ENCODE measurements around the gene TLL2. TPM values are rescaled to one million over a fixed set of nuclear protein-coding genes. Genes with fewer than 3 reads are reported as not detected.

The TLL2 gene
- total and polyA plus RNA-seq, 4 donors = 0.07 to 0.23 (median 0.10) TPM

DNA sequence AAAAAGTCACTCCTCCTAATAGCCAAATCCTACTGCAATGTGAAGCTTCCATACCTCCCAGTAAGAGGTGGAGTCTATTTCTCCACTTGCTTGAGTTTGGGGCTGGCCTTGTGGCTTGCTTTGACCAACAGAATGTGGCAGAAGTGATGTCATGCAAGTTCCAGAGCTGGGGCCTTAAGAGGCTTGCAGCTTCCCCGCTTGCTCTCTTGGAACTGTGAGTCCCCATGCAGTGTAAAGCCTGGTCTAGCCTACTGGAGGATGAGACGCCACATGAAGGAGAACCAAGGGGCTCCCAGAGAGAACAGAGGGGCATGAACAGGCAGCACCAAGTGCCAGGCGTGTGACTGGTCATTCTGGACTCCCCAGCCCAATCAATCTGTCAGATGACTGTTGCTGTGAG lies 96.3 kb downstream of the TLL2 start:
- H3K9me3 ChIP-seq (ENCODE audit: control insufficient read depth in 4 of 4, insufficient read depth in 3 of 4, low read length in 3 of 4) = peaks cover 0 to 2% (median 0%) of the 10 kb centered on the region in 4 donors
- no peaks in the 10 kb centered on the region for H3K36me3 ChIP-seq (ENCODE audit: control insufficient read depth in 4 of 4, insufficient read depth in 4 of 4, low read length in 4 of 4)
- TF ChIP-seq, protein P1, sequence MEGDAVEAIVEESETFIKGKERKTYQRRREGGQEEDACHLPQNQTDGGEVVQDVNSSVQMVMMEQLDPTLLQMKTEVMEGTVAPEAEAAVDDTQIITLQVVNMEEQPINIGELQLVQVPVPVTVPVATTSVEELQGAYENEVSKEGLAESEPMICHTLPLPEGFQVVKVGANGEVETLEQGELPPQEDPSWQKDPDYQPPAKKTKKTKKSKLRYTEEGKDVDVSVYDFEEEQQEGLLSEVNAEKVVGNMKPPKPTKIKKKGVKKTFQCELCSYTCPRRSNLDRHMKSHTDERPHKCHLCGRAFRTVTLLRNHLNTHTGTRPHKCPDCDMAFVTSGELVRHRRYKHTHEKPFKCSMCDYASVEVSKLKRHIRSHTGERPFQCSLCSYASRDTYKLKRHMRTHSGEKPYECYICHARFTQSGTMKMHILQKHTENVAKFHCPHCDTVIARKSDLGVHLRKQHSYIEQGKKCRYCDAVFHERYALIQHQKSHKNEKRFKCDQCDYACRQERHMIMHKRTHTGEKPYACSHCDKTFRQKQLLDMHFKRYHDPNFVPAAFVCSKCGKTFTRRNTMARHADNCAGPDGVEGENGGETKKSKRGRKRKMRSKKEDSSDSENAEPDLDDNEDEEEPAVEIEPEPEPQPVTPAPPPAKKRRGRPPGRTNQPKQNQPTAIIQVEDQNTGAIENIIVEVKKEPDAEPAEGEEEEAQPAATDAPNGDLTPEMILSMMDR (IDR thresholded peaks at IDR 0.05; ENCODE audit: control extremely low read depth, extremely low read depth) = no peak
- no peak for ATAC-seq (ENCODE audit: insufficient read depth, low FRiP score)
- no peak overlapping the region for H3K9ac ChIP-seq (ENCODE audit: insufficient read depth in 1 of 2, low read length in 2 of 2)
- peaks cover 0 to 39% (median 7%) of the 10 kb centered on the region in 5 donors for H3K4me1 ChIP-seq (ENCODE audit: control insufficient read depth in 5 of 5, insufficient read depth in 5 of 5, low read length in 5 of 5)
- no peak overlapping the region for H3K4me3 ChIP-seq
- H3K27ac ChIP-seq (ENCODE audit: low read depth in 1 of 2, low read length in 1 of 2) = no peak overlapping the region
- peak; percentile 44 to 56 (median 44) for DNase-seq
- WGBS, 2 donors = 86 to 91% methylated on average over 3 of the region's 3 CpGs
- H3K27me3 ChIP-seq (ENCODE audit: control insufficient read depth in 3 of 3, insufficient read depth in 3 of 3, low read length in 2 of 3) = no peaks in the 10 kb centered on the region

DNA sequence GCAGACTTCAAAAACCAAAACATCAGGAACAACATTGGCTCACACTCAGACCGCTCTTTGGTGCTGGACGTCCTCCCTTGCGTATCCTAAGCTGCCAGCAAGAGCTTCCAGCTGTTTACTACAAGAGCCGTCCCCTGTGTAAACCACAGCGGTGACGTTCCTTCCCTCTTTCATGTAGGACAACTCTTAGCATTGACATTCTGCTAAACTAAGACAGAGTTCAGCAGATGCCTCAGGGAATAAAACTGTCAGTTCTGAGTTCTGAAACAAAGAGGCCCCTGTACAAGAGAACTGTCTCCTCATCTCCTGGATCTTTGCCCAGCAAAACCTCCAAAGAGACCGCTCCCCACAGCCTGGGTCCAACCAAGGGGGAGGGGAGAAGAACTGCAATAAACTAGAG lies 97.1 kb downstream of the TLL2 start:
- Histone ChIP-seq H3K27me3 (ENCODE audit: control insufficient read depth in 3 of 3, insufficient read depth in 3 of 3, low read length in 2 of 3) (no peaks in the 10 kb centered on the region), H3K9ac (ENCODE audit: insufficient read depth in 1 of 2, low read length in 2 of 2) (no peak overlapping the region), H3K4me1 (ENCODE audit: control insufficient read depth in 5 of 5, insufficient read depth in 5 of 5, low read length in 5 of 5) (peaks cover 0 to 31% (median 7%) of the 10 kb centered on the region in 5 donors), H3K4me3 (no peak overlapping the region), H3K36me3 (ENCODE audit: control insufficient read depth in 4 of 4, insufficient read depth in 4 of 4, low read length in 4 of 4) (no peaks in the 10 kb centered on the region), H3K9me3 (ENCODE audit: control insufficient read depth in 4 of 4, insufficient read depth in 3 of 4, low read length in 3 of 4) (peaks cover 0 to 2% (median 0%) of the 10 kb centered on the region in 4 donors), H3K27ac (ENCODE audit: low read depth in 1 of 2, low read length in 1 of 2) (no peak overlapping the region)
- TF ChIP-seq, protein P1 (IDR thresholded peaks at IDR 0.05; ENCODE audit: control extremely low read depth, extremely low read depth) = no peak
- peak; percentile 92 to 99 (median 96) for DNase-seq
- WGBS, 2 donors = 39 to 52% methylated on average over 7 of the region's 7 CpGs
- no peak for ATAC-seq (ENCODE audit: insufficient read depth, low FRiP score)

DNA sequence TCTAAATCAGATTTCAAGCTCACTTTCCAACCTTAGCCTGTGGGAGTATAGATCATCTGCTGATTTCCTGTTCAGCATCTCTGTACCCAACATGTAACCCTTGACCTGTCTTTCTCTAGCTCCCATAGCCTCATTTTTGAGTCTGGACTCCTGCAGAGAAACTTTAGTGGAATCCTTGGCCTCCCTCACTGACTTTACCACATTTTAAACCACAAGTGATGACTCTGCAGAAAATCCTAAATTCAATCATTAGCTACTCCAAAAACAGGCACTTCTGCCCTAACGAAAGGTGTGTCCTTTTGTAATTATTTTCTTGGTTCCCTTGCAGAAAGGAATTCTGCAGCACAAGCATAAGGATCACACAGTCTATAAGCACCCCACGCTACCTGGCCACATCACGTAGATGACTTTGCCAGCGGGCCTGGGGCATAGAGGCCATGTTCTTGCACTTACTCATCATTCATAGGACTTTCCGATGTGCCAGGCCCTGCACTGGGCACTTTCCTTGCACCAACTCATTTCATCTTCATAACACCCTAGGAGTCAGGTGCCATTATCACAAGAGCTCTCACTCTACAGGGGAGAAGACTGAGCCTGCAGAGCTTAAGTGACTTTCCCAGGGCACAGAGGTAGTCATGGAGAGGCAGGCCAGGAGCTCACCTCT lies 97.7 kb downstream of the TLL2 start:
- ATAC-seq (ENCODE audit: insufficient read depth, low FRiP score) = no peak
- Histone ChIP-seq H3K27ac (ENCODE audit: low read depth in 1 of 2, low read length in 1 of 2) (no peak overlapping the region), H3K9me3 (ENCODE audit: control insufficient read depth in 4 of 4, insufficient read depth in 3 of 4, low read length in 3 of 4) (peaks cover 0 to 2% (median 0%) of the 10 kb centered on the region in 4 donors), H3K27me3 (ENCODE audit: control insufficient read depth in 3 of 3, insufficient read depth in 3 of 3, low read length in 2 of 3) (no peaks in the 10 kb centered on the region), H3K36me3 (ENCODE audit: control insufficient read depth in 4 of 4, insufficient read depth in 4 of 4, low read length in 4 of 4) (no peaks in the 10 kb centered on the region), H3K4me3 (no peak overlapping the region), H3K4me1 (ENCODE audit: control insufficient read depth in 5 of 5, insufficient read depth in 5 of 5, low read length in 5 of 5) (peaks cover 0 to 30% (median 7%) of the 10 kb centered on the region in 5 donors), H3K9ac (ENCODE audit: insufficient read depth in 1 of 2, low read length in 2 of 2) (no peak overlapping the region)
- WGBS, 2 donors = 75 to 85% methylated on average over 5 of the region's 5 CpGs
- DNase-seq = peak in 2 of 3 donors; percentile 40 to 45
- TF ChIP-seq, protein P1 (IDR thresholded peaks at IDR 0.05; ENCODE audit: control extremely low read depth, extremely low read depth) = no peak

Measured in lung (tissue), 12 donors.